SK-N-SH treated with all-trans-retinoic acid at 6 μM for 48 hours (cell line): Measurements from ENCODE around the gene QRICH1.

Experiments used
- ATAC-seq: fragments of 200-7000 bp; cut with Tn5 transposase; 3 replicates; pipeline ENCODE4 v1.9.1; 2020; ENCODE audit warnings: mild to moderate bottlenecking, moderate library complexity
- ARNTL ChIP-seq: fragments of 450-650 bp; formaldehyde crosslinking; IDR thresholded peaks from 2 replicates; pipeline ENCODE4 v1.5.0; 2020; ENCODE audit warnings: low read depth, mild to moderate bottlenecking, moderate library complexity, borderline replicate concordance
- BACH2 ChIP-seq: fragments of 250-450 bp; sonication (Bioruptor Pico); IDR thresholded peaks from 2 replicates; pipeline ENCODE4 v1.9.0; 2021; ENCODE audit warnings: mild to moderate bottlenecking, borderline replicate concordance
- CSDC2 ChIP-seq: fragments of 250-450 bp; sonication (Bioruptor Pico); IDR thresholded peaks from 2 replicates; pipeline ENCODE4 v1.5.0; 2020; ENCODE audit warnings: mild to moderate bottlenecking, moderate library complexity
- GLIS3 ChIP-seq: fragments of 250-450 bp; sonication (Bioruptor Pico); IDR thresholded peaks from 2 replicates; pipeline ENCODE4 v1.5.0; 2020; ENCODE audit warnings: mild to moderate bottlenecking, moderate library complexity
- ISL1 ChIP-seq: fragments of 250-450 bp; sonication (Bioruptor Pico); IDR thresholded peaks from 2 replicates; pipeline ENCODE4 v2.1.2; 2022; ENCODE audit warnings: mild to moderate bottlenecking, moderate library complexity
- OSR1 ChIP-seq: fragments of 250-450 bp; sonication (Bioruptor Pico); IDR thresholded peaks from 2 replicates; pipeline ENCODE4 v1.8.0; 2022; ENCODE audit warnings: moderate library complexity, mild to moderate bottlenecking, inconsistent platforms
- PATZ1 ChIP-seq: fragments of 250-450 bp; sonication (Bioruptor Pico); IDR thresholded peaks from 2 replicates; pipeline ENCODE4 v1.8.0; 2020; ENCODE audit warnings: mild to moderate bottlenecking, moderate library complexity, borderline replicate concordance
- PPARA ChIP-seq: fragments of 250-450 bp; sonication (Bioruptor Pico); IDR thresholded peaks from 2 replicates; pipeline ENCODE4 v1.5.0; 2020; ENCODE audit warnings: mild to moderate bottlenecking, borderline replicate concordance
- RARB ChIP-seq: fragments of 250-450 bp; sonication (Bioruptor Pico); IDR thresholded peaks from 2 replicates; pipeline ENCODE4 v1.8.0; 2021; ENCODE audit warnings: mild to moderate bottlenecking, moderate library complexity
- SNAI2 ChIP-seq: fragments of 250-450 bp; sonication (Bioruptor Pico); IDR thresholded peaks from 2 replicates; pipeline ENCODE4 v1.5.0; 2020; ENCODE audit warnings: mild to moderate bottlenecking, moderate library complexity
- TCF4 ChIP-seq: fragments of 250-450 bp; sonication (Bioruptor Pico); IDR thresholded peaks from 2 replicates; pipeline ENCODE4 v1.8.0; 2021; ENCODE audit warnings: mild to moderate bottlenecking, moderate library complexity, borderline replicate concordance
- TOX ChIP-seq: fragments of 250-450 bp; sonication (Bioruptor Pico); IDR thresholded peaks from 2 replicates; pipeline ENCODE4 v1.8.0; 2021; ENCODE audit warnings: mild to moderate bottlenecking, moderate library complexity, borderline replicate concordance
- ZC3H10 ChIP-seq: fragments of 250-450 bp; sonication (Bioruptor Pico); IDR thresholded peaks from 2 replicates; pipeline ENCODE4 v1.5.1; 2021; ENCODE audit warnings: mild to moderate bottlenecking, moderate library complexity
- ZFP3 ChIP-seq: fragments of 250-450 bp; sonication (Bioruptor Pico); IDR thresholded peaks from 2 replicates; pipeline ENCODE4 v1.5.0; 2020; ENCODE audit warnings: mild to moderate bottlenecking, moderate library complexity
- ZFP30 ChIP-seq: fragments of 450-650 bp; formaldehyde crosslinking; IDR thresholded peaks from 2 replicates; pipeline ENCODE4 v1.5.0; 2022; ENCODE audit warnings: mild to moderate bottlenecking, moderate library complexity
- ZNF565 ChIP-seq: fragments of 450-650 bp; formaldehyde crosslinking; conservative IDR thresholded peaks from 2 replicates; pipeline ENCODE4 v1.5.0; 2020; ENCODE audit warnings: low read depth, mild to moderate bottlenecking, moderate library complexity
- ZNF70 ChIP-seq: fragments of 450-650 bp; formaldehyde crosslinking; IDR thresholded peaks from 2 replicates; pipeline ENCODE4 v1.5.0; 2020; ENCODE audit warnings: mild to moderate bottlenecking, moderate library complexity
- ZNF8 ChIP-seq: fragments of 450-650 bp; formaldehyde crosslinking; IDR thresholded peaks from 2 replicates; pipeline ENCODE4 v1.5.0; 2020; ENCODE audit warnings: mild to moderate bottlenecking, moderate library complexity
- TF ChIP-seq, protein P1 (sequence below): fragments of 250-450 bp; sonication (Bioruptor Pico); IDR thresholded peaks from 2 replicates; pipeline ENCODE4 v1.8.0; 2021; ENCODE audit warnings: low read depth, mild to moderate bottlenecking, moderate library complexity, borderline replicate concordance
- TF ChIP-seq, protein P2 (sequence below): fragments of 250-450 bp; sonication (Bioruptor Pico); IDR thresholded peaks from 2 replicates; pipeline ENCODE4 v1.5.1; 2021; ENCODE audit warnings: mild to moderate bottlenecking, moderate library complexity
- TF ChIP-seq, protein P3 (sequence below): fragments of 250-450 bp; sonication (Bioruptor Pico); IDR thresholded peaks from 2 replicates; pipeline ENCODE4 v1.5.1; 2020; ENCODE audit warnings: low read depth, mild to moderate bottlenecking, moderate library complexity

Gene QRICH1

DNA sequence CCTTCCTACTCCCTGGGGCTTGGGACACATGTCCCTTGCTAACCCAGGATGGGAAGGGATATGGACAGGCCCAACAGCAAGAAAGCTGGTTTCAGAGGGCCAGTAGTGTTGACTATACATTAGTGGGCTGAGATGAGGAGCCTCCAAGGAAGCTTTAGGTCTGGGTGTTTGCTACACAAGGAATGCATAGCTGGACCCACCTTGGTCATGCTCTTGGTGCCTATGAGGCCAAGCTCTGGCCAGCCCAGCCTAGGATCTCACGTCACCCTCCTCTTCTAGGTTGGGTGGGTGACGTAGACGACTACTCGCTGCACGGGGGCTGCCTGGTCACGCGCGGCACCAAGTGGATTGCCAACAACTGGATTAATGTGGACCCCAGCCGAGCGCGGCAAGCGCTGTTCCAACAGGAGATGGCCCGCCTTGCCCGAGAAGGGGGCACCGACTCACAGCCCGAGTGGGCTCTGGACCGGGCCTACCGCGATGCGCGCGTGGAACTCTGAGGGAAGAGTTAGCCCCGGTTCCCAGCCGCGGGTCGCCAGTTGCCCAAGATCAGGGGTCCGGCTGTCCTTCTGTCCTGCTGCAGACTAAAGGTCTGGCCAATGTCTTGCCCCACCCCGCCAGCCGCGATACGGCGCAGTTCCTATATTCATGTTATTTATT is 87.3 kb downstream of the QRICH1 start (continued):
- no peak for TF ChIP-seq SNAI2 (CRISPR knock-in tag)

DNA sequence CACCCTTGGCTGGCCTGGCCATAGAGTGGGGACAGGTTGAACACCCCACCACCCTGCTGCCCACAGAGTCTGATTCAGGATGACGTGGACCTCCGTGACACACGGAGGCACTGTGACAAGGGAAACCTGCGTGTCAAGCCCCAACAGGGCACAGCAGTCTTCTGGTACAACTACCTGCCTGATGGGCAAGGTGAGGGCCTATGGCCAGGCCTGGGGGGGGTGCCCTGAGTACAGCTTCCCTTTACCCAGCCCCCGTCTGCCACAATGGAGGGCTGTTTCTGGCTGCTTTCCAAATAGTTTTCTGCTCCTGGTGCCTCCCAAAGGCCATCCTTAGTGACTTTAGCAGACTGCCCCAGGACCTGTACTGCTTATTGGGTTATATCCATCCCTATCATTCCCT is 87.9 kb downstream of the QRICH1 start:
- TF ChIP-seq ZFP30 (CRISPR knock-in tag) (no peak), ZNF70 (CRISPR knock-in tag) (no peak), BACH2 (CRISPR knock-in tag) (no peak), ZNF565 (CRISPR knock-in tag) (no peak), PATZ1 (CRISPR knock-in tag) (no peak), CSDC2 (CRISPR knock-in tag) (no peak), TOX (no peak), ZFP3 (CRISPR knock-in tag) (no peak), ZNF8 (no peak), OSR1 (no peak), ISL1 (CRISPR knock-in tag) (no peak), TCF4 (CRISPR knock-in tag) (no peak), ZC3H10 (CRISPR knock-in tag) (no peak), ARNTL (CRISPR knock-in tag) (no peak)
- TF ChIP-seq, protein P1, sequence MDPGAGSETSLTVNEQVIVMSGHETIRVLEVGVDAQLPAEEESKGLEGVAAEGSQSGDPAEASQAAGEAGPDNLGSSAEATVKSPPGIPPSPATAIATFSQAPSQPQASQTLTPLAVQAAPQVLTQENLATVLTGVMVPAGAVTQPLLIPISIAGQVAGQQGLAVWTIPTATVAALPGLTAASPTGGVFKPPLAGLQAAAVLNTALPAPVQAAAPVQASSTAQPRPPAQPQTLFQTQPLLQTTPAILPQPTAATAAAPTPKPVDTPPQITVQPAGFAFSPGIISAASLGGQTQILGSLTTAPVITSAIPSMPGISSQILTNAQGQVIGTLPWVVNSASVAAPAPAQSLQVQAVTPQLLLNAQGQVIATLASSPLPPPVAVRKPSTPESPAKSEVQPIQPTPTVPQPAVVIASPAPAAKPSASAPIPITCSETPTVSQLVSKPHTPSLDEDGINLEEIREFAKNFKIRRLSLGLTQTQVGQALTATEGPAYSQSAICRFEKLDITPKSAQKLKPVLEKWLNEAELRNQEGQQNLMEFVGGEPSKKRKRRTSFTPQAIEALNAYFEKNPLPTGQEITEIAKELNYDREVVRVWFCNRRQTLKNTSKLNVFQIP (CRISPR knock-in tag), result no peak
- TF ChIP-seq, protein P2, sequence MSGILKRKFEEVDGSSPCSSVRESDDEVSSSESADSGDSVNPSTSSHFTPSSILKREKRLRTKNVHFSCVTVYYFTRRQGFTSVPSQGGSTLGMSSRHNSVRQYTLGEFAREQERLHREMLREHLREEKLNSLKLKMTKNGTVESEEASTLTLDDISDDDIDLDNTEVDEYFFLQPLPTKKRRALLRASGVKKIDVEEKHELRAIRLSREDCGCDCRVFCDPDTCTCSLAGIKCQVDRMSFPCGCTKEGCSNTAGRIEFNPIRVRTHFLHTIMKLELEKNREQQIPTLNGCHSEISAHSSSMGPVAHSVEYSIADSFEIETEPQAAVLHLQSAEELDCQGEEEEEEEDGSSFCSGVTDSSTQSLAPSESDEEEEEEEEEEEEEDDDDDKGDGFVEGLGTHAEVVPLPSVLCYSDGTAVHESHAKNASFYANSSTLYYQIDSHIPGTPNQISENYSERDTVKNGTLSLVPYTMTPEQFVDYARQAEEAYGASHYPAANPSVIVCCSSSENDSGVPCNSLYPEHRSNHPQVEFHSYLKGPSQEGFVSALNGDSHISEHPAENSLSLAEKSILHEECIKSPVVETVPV, result no peak
- TF ChIP-seq, protein P3, sequence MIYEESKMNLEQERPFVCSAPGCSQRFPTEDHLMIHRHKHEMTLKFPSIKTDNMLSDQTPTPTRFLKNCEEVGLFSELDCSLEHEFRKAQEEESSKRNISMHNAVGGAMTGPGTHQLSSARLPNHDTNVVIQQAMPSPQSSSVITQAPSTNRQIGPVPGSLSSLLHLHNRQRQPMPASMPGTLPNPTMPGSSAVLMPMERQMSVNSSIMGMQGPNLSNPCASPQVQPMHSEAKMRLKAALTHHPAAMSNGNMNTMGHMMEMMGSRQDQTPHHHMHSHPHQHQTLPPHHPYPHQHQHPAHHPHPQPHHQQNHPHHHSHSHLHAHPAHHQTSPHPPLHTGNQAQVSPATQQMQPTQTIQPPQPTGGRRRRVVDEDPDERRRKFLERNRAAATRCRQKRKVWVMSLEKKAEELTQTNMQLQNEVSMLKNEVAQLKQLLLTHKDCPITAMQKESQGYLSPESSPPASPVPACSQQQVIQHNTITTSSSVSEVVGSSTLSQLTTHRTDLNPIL (CRISPR knock-in tag), result no peak
- ATAC-seq, result no peak

GRCh38 chr3:49005303-49005680 is 88.6 kb downstream of the QRICH1 start:
- TF ChIP-seq ZNF8 (no peak), OSR1 (no peak), GLIS3 (CRISPR knock-in tag) (no peak), ISL1 (CRISPR knock-in tag) (no peak), TOX (no peak), ZFP3 (CRISPR knock-in tag) (no peak), ZFP30 (CRISPR knock-in tag) (no peak), ZNF70 (CRISPR knock-in tag) (no peak), ZNF565 (CRISPR knock-in tag) (no peak), ZC3H10 (CRISPR knock-in tag) (no peak), PPARA (CRISPR knock-in tag) (no peak), PATZ1 (CRISPR knock-in tag) (no peak), RARB (no peak)
- TF ChIP-seq, protein P3 (CRISPR knock-in tag), result no peak
- TF ChIP-seq, protein P2, result no peak
- TF ChIP-seq, protein P1 (CRISPR knock-in tag), result no peak
- ATAC-seq, result no peak
